ENCODE measurements around the gene RPLP2. TPM values are rescaled to one million over a fixed set of nuclear protein-coding genes. Genes with fewer than 3 reads are reported as not detected.

RPLP2 gene
- total and polyA plus RNA-seq, 4 donors: 1,256 to 1,452 (median 1,343) TPM

DNA sequence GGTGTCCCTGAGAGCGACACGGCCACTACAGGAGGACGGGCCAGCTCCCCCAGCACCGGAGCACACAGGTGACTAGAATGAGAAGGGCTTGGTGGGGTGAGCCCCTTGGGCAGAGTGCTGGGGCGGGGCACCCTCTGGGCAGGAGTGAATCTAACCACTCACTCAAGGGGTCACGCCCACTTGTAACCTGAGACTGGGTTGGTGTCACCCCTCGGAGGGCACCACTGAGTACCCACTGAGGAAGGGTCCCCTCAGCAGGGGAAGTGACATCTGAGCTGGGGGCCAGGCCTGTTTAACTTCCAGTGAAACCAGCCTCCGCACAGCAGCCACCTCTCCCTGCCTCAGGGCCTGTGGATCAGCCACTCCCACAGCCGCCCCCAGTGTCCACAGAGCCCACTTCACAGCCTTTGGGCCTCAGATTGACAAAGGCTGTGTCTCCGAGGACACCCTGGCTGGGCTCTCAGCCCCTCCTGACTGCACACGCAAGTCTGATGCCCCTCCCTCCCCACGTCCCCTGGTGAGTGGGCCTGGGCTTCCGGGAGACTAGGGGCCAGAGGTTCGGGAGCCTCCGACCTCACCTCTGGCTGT lies 38.1 kb upstream of the RPLP2 start:
- WGBS, 2 donors: 79 to 80% methylated on average over 15 of the region's 15 CpGs
- intact Hi-C loops (cut with DNase I): loop anchor here in 1 of 2 donors (10.0 kb wide), 1 partner anchor 217 kb away; no protein-coding TSS in a partner anchor
- H3K4me3 ChIP-seq (ENCODE audit: low read length in 2 of 2): no peak overlapping the region
- no peaks in the 10 kb centered on the region for H3K4me1 ChIP-seq (ENCODE audit: control insufficient read depth in 1 of 2, insufficient read depth in 2 of 2, low read length in 2 of 2)
- no peaks in the 10 kb centered on the region for H3K27me3 ChIP-seq (ENCODE audit: control insufficient read depth in 1 of 2, insufficient read depth in 2 of 2, low read length in 1 of 2)
- no peak overlapping the region for H3K27ac ChIP-seq (ENCODE audit: low read depth in 1 of 2, low read length in 2 of 2)
- H3K36me3 ChIP-seq (ENCODE audit: control insufficient read depth in 1 of 2, insufficient read depth in 2 of 2, low read length in 1 of 2): no peaks in the 10 kb centered on the region
- no peak for ATAC-seq (ENCODE audit: low FRiP score)
- peak in 1 of 2 donors; percentile 46 for DNase-seq
- H3K9me3 ChIP-seq (ENCODE audit: control insufficient read depth, low read length): no peaks in the 10 kb centered on the region

GRCh38 chr11:772429-773390 lies 37.1 kb upstream of the RPLP2 start:
- Histone ChIP-seq H3K36me3 (ENCODE audit: control insufficient read depth in 1 of 2, insufficient read depth in 2 of 2, low read length in 1 of 2) (no peaks in the 10 kb centered on the region), H3K27me3 (ENCODE audit: control insufficient read depth in 1 of 2, insufficient read depth in 2 of 2, low read length in 1 of 2) (no peaks in the 10 kb centered on the region), H3K4me1 (ENCODE audit: control insufficient read depth in 1 of 2, insufficient read depth in 2 of 2, low read length in 2 of 2) (no peaks in the 10 kb centered on the region), H3K27ac (ENCODE audit: low read depth in 1 of 2, low read length in 2 of 2) (no peak overlapping the region), H3K9me3 (ENCODE audit: control insufficient read depth, low read length) (no peaks in the 10 kb centered on the region), H3K4me3 (ENCODE audit: low read length in 2 of 2) (no peak overlapping the region)
- DNase-seq (peak; percentile 44 to 75), ATAC-seq (ENCODE audit: low FRiP score) (no peak)
- WGBS, 2 donors: 71 to 72% methylated on average over 34 of the region's 34 CpGs
- intact Hi-C loops (cut with DNase I): loop anchor here in 1 of 2 donors (10.0 kb wide), 1 partner anchor 218 kb away; no protein-coding TSS in a partner anchor

DNA sequence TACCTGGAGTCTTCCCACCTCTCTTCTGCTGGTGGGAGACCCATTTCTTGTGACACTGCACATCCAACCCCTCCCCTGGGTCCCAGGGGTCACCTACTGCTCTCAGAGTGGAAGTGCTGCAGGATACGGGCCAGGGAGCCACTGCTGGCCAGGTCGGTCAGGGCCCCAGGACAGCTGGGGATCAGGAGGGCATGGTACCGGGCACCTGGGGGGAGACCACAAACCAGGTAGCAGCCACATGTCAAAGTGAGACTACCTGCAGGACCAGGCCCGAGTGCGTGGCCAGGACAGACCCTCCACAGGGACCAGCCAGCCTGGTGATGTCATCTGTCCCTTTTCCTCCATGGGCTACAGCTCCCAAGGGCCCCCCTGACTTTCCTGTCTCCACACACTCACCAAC lies 36.3 kb upstream of the RPLP2 start:
- Histone ChIP-seq H3K4me3 (ENCODE audit: low read length in 2 of 2) (no peak overlapping the region), H3K36me3 (ENCODE audit: control insufficient read depth in 1 of 2, insufficient read depth in 2 of 2, low read length in 1 of 2) (no peaks in the 10 kb centered on the region), H3K4me1 (ENCODE audit: control insufficient read depth in 1 of 2, insufficient read depth in 2 of 2, low read length in 2 of 2) (no peaks in the 10 kb centered on the region), H3K27me3 (ENCODE audit: control insufficient read depth in 1 of 2, insufficient read depth in 2 of 2, low read length in 1 of 2) (no peaks in the 10 kb centered on the region), H3K27ac (ENCODE audit: low read depth in 1 of 2, low read length in 2 of 2) (no peak overlapping the region), H3K9me3 (ENCODE audit: control insufficient read depth, low read length) (no peaks in the 10 kb centered on the region)
- intact Hi-C loops (cut with DNase I): loop anchor here in 1 of 2 donors (10.0 kb wide), 1 partner anchor 219 kb away; no protein-coding TSS in a partner anchor
- WGBS, 2 donors: 86 to 91% methylated on average over 5 of the region's 5 CpGs
- DNase-seq (peak; percentile 38 to 66), ATAC-seq (ENCODE audit: low FRiP score) (no peak)

DNA sequence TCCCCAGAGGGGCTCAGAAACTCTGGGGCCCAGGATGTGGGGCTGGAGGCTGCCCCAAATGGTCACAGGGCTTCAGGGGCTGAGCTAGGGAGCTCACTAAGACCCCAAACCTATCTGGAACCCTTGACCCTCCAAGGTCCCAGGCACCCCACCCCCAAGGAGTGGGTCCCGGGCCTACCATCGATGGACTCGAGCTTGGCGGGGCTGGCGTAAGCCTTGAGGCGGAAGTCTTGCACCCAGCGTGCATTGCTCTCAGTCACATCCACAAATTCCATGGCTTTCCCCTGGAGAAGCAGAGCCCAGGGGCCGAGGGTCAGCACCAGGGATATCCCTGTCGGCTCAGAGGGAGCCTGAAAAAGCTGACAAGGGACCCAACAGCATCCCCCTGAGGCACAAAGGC lies 35.9 kb upstream of the RPLP2 start:
- Histone ChIP-seq H3K9me3 (ENCODE audit: control insufficient read depth, low read length) (no peaks in the 10 kb centered on the region), H3K4me3 (ENCODE audit: low read length in 2 of 2) (no peak overlapping the region), H3K36me3 (ENCODE audit: control insufficient read depth in 1 of 2, insufficient read depth in 2 of 2, low read length in 1 of 2) (no peaks in the 10 kb centered on the region), H3K4me1 (ENCODE audit: control insufficient read depth in 1 of 2, insufficient read depth in 2 of 2, low read length in 2 of 2) (no peaks in the 10 kb centered on the region), H3K27ac (ENCODE audit: low read depth in 1 of 2, low read length in 2 of 2) (no peak overlapping the region), H3K27me3 (ENCODE audit: control insufficient read depth in 1 of 2, insufficient read depth in 2 of 2, low read length in 1 of 2) (no peaks in the 10 kb centered on the region)
- WGBS, 2 donors: 90 to 91% methylated on average over 9 of the region's 9 CpGs
- ATAC-seq (ENCODE audit: low FRiP score) (no peak), DNase-seq (peak; percentile 47 to 69)
- intact Hi-C loops (cut with DNase I): loop anchor here in 1 of 2 donors (10.0 kb wide), 1 partner anchor 219 kb away; no protein-coding TSS in a partner anchor

- Histone ChIP-seq H3K36me3 (ENCODE audit: control insufficient read depth in 1 of 2, insufficient read depth in 2 of 2, low read length in 1 of 2) (no peaks in the 10 kb centered on the region), H3K27ac (ENCODE audit: low read depth in 1 of 2, low read length in 2 of 2) (no peak overlapping the region), H3K9me3 (ENCODE audit: control insufficient read depth, low read length) (no peaks in the 10 kb centered on the region), H3K4me1 (ENCODE audit: control insufficient read depth in 1 of 2, insufficient read depth in 2 of 2, low read length in 2 of 2) (no peaks in the 10 kb centered on the region), H3K4me3 (ENCODE audit: low read length in 2 of 2) (no peak overlapping the region), H3K27me3 (ENCODE audit: control insufficient read depth in 1 of 2, insufficient read depth in 2 of 2, low read length in 1 of 2) (no peaks in the 10 kb centered on the region)
- no peak for ATAC-seq (ENCODE audit: low FRiP score)
- WGBS, 2 donors: 65% methylated on average over 20 of the region's 20 CpGs
- intact Hi-C loops (cut with DNase I): loop anchor here in 1 of 2 donors (10.0 kb wide), 1 partner anchor 220 kb away; no protein-coding TSS in a partner anchor
- DNase-seq: peak; percentile 44 to 76
These were observed 34.7 kb upstream of the RPLP2 start for GRCh38 chr11:774873-775592.

DNA sequence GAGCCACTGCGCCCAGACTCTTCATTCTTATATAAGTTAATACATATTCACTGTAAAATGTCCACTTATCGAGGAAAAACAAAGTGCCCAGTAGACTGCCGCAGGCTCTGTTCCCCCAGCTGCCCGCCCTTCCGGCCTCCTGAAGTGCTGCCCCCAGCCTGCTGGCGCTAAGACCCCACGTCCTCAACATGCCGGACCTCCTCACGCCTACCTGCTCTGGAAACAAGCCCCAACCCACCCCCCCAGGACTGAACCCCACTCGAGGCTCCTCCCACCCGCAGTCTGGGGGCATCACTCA lies 33.6 kb upstream of the RPLP2 start:
- no peaks in the 10 kb centered on the region for H3K36me3 ChIP-seq (ENCODE audit: control insufficient read depth in 1 of 2, insufficient read depth in 2 of 2, low read length in 1 of 2)
- no peaks in the 10 kb centered on the region for H3K27me3 ChIP-seq (ENCODE audit: control insufficient read depth in 1 of 2, insufficient read depth in 2 of 2, low read length in 1 of 2)
- ATAC-seq (ENCODE audit: low FRiP score) (no peak), DNase-seq (no peak)
- H3K4me1 ChIP-seq (ENCODE audit: control insufficient read depth in 1 of 2, insufficient read depth in 2 of 2, low read length in 2 of 2): no peaks in the 10 kb centered on the region
- no peaks in the 10 kb centered on the region for H3K9me3 ChIP-seq (ENCODE audit: control insufficient read depth, low read length)
- peak overlapping the region in 1 of 2 donors; percentile 62 for H3K4me3 ChIP-seq (ENCODE audit: low read length in 2 of 2)
- intact Hi-C loops (cut with DNase I): loop anchor here in 1 of 2 donors (10.0 kb wide), 1 partner anchor 221 kb away; no protein-coding TSS in a partner anchor
- H3K27ac ChIP-seq (ENCODE audit: low read depth in 1 of 2, low read length in 2 of 2): no peak overlapping the region
- 33 to 34% methylated on average over 11 of the region's 11 CpGs for WGBS, 2 donors

DNA sequence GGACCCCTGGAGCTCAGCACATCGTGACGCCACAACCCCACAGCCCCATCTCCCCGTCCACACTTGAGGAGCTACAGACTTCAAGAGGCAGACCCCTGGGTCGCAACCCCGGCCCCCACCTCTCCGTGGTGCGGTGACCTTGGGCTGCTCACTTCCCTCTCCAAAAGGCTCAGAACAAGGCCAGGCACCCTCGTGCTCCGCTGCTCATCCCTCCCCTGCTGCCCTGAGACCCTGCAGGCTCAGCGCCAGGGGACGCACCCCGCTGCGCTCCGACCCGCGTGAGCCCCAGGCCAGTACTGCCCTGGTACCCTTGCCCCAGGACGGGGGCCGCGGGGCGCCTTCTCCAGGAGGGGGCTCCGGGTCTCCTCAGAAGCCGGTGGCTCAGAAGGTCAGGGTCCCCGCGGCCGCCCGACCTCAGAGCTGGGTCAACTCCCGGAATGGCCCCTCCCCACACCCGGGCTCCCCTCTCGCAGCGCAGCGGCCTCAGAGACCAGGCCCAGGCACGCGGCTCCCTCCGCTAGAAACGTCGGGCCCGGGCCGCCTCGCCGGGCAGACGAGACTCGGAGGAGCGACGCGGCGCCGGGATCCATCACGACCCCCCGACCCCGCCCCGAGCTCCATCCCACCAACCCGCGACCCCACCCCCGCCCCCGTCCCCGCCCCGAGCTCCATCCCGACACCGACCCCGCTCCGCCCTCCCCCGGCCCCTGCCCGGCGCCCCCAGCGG lies 33.0 kb upstream of the RPLP2 start:
- DNase-seq: peak; percentile 58 to 80

More for the DNA sequence above, 33.0 kb upstream of the RPLP2 start:
- Histone ChIP-seq H3K27ac (ENCODE audit: low read depth in 1 of 2, low read length in 2 of 2) (no peak overlapping the region), H3K36me3 (ENCODE audit: control insufficient read depth in 1 of 2, insufficient read depth in 2 of 2, low read length in 1 of 2) (no peaks in the 10 kb centered on the region), H3K27me3 (ENCODE audit: control insufficient read depth in 1 of 2, insufficient read depth in 2 of 2, low read length in 1 of 2) (no peaks in the 10 kb centered on the region), H3K9me3 (ENCODE audit: control insufficient read depth, low read length) (no peaks in the 10 kb centered on the region), H3K4me1 (ENCODE audit: control insufficient read depth in 1 of 2, insufficient read depth in 2 of 2, low read length in 2 of 2) (no peaks in the 10 kb centered on the region), H3K4me3 (ENCODE audit: low read length in 2 of 2) (peak overlapping the region; percentile 59 to 62)
- intact Hi-C loops (cut with DNase I): loop anchor here in 1 of 2 donors (10.0 kb wide), 1 partner anchor 222 kb away; no protein-coding TSS in a partner anchor
- WGBS, 2 donors: 0 to 2% methylated on average over 41 to 65 of the region's 65 CpGs
- ATAC-seq (ENCODE audit: low FRiP score): peak; percentile 26

All from aorta (tissue), 5 donors.